PC-3 (cell line): ENCODE results near the gene PDPK1. TPM values are rescaled to one million over a fixed set of nuclear protein-coding genes. Genes with fewer than 3 reads are reported as not detected.

Experiments used
- ATAC-seq: fragments of 200-7000 bp; cut with Tn5 transposase; 2 replicates; pipeline ENCODE4 v1.9.1; 2020; ENCODE audit warnings: mild to moderate bottlenecking, moderate library complexity
- BruUV-seq: library from RNA; stranded (reverse); fragments of 400-500 nt; replicated peaks from 2 replicates; lab custom pipeline; 2021; lab: Mats Ljungman, UMichigan
- CTCF ChIA-PET: fragments of 300-600 bp; sonication (Branson Sonifier 250); formaldehyde crosslinking; loops from one replicate; lab custom pipeline; 2022; ENCODE audit warnings: antibody characterized with exemption; lab: Charles Lee
- POLR2A ChIA-PET: fragments of 300-600 bp; sonication (Branson Sonifier 250); formaldehyde crosslinking; loops from one replicate; lab custom pipeline; 2022; ENCODE audit warnings: antibody characterized with exemption; ENCODE audit not compliant: unreplicated experiment; lab: Charles Lee
- DNase-seq: peaks from one replicate; pipeline ENCODE4 v3.0.0-alpha.2; 2015
- H2AFZ ChIP-seq: fragments of 300-600 bp; sonication (generic); 2 replicates; pipeline ENCODE4 v1.6.0; 2016; ENCODE audit warnings: antibody characterized with exemption, low read length
- H3F3A ChIP-seq: fragments of 300-600 bp; sonication (generic); one replicate; pipeline ENCODE4 v1.6.0; 2017; ENCODE audit warnings: antibody characterized with exemption, low read length, control low read depth, mild to moderate bottlenecking; ENCODE audit not compliant: unreplicated experiment
- H3K27ac ChIP-seq: fragments of 300-600 bp; sonication (generic); 2 replicates; pipeline ENCODE4 v1.5.1; 2016; ENCODE audit warnings: mild to moderate bottlenecking, low read length
- H3K27me3 ChIP-seq: fragments of 300-600 bp; sonication (generic); 2 replicates; pipeline ENCODE4 v1.6.1; 2016; ENCODE audit warnings: low read length, mixed read lengths
- H3K36me3 ChIP-seq: fragments of 300-600 bp; sonication (generic); 2 replicates; pipeline ENCODE4 v1.6.1; 2016; ENCODE audit warnings: low read depth, mixed run types, low read length, mixed read lengths
- H3K4me1 ChIP-seq: fragments of 300-600 bp; sonication (generic); 2 replicates; pipeline ENCODE4 v1.5.1; 2016; ENCODE audit warnings: low read length; ENCODE audit not compliant: insufficient read depth
- H3K4me2 ChIP-seq: fragments of 300-600 bp; sonication (generic); 2 replicates; pipeline ENCODE4 v1.6.0; 2016; ENCODE audit warnings: low read length
- H3K4me3 ChIP-seq: fragments of 300-600 bp; sonication (generic); 2 replicates; pipeline ENCODE4 v1.5.1; 2016; ENCODE audit warnings: mild to moderate bottlenecking, low read length, mixed read lengths
- H3K79me2 ChIP-seq: fragments of 300-600 bp; sonication (generic); 2 replicates; pipeline ENCODE4 v1.6.1; 2017; ENCODE audit warnings: low read length, mixed read lengths
- H3K9ac ChIP-seq: fragments of 300-600 bp; sonication (generic); 2 replicates; pipeline ENCODE4 v1.6.0; 2016; ENCODE audit warnings: mild to moderate bottlenecking, low read length
- H3K9me2 ChIP-seq: fragments of 300-600 bp; sonication (generic); replicated peaks from 2 replicates; pipeline ENCODE4 v1.6.1; 2016; ENCODE audit warnings: mixed run types, low read length, mixed read lengths
- H3K9me3 ChIP-seq: fragments of 300-600 bp; sonication (generic); 2 replicates; pipeline ENCODE4 v1.6.1; 2016; ENCODE audit warnings: low read length, mixed read lengths
- H4K20me1 ChIP-seq: fragments of 300-600 bp; sonication (generic); 2 replicates; pipeline ENCODE4 v1.6.1; 2016; ENCODE audit warnings: low read length, mixed read lengths
- EZH2 ChIP-seq: fragments of 300-600 bp; sonication (generic); IDR thresholded peaks from one replicate; pipeline ENCODE4 v1.6.1; 2017; ENCODE audit warnings: antibody characterized with exemption, mild to moderate bottlenecking, low read length; ENCODE audit not compliant: unreplicated experiment
- EZH2phosphoT487 ChIP-seq: fragments of 300-600 bp; sonication (generic); IDR thresholded peaks from 2 replicates; pipeline ENCODE4 v1.6.1; 2018; ENCODE audit warnings: mild to moderate bottlenecking, antibody characterized with exemption, low read length, borderline replicate concordance
- intact Hi-C: fragments of 100-400 bp; cut with micrococcal nuclease; formaldehyde crosslinking; loops from 2 replicates; pipeline ENCODE4 v1.9.0; 2023
- total RNA-seq: library from RNA; depleted of rRNA; stranded (reverse); fragments of >200 nt; gene quantifications from 2 replicates; pipeline ENCODE4 v1.2.3, GENCODE V29; 2014
- TF ChIP-seq, protein P1 (sequence below): fragments of 300-600 bp; sonication (generic); conservative IDR thresholded peaks from 2 replicates; pipeline ENCODE4 v1.5.1; 2017; ENCODE audit warnings: antibody characterized with exemption, low read depth, mild to moderate bottlenecking, low read length

Gene PDPK1
- total RNA-seq, 1 experiment from 2014 or later: 13.7 TPM

DNA sequence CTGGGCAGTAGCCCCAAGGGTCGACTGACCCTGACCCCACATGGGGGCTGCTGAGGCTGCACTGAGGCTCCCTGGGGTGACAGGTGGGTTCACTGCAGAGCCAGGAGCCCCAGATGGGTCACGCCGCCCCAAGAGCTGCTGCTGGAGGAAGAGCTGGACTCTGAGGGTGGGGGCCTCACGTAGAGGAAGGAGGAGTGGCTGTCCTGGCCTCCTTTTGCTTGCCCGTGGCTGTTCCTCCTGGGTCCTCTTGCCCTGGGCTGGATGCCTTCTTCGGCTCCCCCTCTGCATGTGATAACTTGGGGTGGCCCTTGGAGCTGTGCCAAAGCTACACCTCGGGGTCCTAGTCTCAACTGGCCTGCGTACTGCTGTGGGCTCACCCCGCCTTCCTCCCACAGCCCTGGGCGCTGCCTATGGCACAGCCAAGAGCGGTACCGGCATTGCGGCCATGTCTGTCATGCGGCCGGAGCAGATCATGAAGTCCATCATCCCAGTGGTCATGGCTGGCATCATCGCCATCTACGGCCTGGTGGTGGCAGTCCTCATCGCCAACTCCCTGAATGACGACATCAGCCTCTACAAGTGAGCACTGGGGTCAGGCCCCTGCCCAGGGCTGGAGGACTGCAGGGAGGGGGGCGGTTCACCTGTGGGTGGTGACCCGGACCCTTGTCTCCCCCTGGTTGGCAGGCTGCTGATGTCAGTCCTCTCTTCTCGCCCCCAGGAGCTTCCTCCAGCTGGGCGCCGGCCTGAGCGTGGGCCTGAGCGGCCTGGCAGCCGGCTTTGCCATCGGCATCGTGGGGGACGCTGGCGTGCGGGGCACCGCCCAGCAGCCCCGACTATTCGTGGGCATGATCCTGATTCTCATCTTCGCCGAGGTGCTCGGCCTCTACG is 18.8 kb upstream of the PDPK1 start:
- Histone ChIP-seq H3K9me2 (no peaks in the 10 kb centered on the region), H3K4me2 (peak overlapping the region; percentile 13; the same call in 1 of the 2 replicates), H3K4me3 (no peak overlapping the region), H3K9ac (no peak overlapping the region), H3K9me3 (no peaks in the 10 kb centered on the region), H3F3A (no peaks in the 10 kb centered on the region), H3K36me3 (peaks cover 4% of the 10 kb centered on the region; the same call in 1 of the 2 replicates), H3K27me3 (no peaks in the 10 kb centered on the region), H3K4me1 (peaks cover 32% of the 10 kb centered on the region), H2AFZ (no peak overlapping the region), H4K20me1 (peaks cover 40% of the 10 kb centered on the region), H3K27ac (no peak overlapping the region), H3K79me2 (peaks cover 74% of the 10 kb centered on the region)
- intact Hi-C loops: no loop called here
- ChIA-PET POLR2A (interaction anchor here (0.6 kb wide), 1 partner anchor 14 kb away, joined by 4 read pairs; no protein-coding TSS in a partner anchor), CTCF (no interaction called here)
- no peak for ATAC-seq
- TF ChIP-seq EZH2phosphoT487 (no peak), EZH2 (no peak)
- TF ChIP-seq, protein P1, sequence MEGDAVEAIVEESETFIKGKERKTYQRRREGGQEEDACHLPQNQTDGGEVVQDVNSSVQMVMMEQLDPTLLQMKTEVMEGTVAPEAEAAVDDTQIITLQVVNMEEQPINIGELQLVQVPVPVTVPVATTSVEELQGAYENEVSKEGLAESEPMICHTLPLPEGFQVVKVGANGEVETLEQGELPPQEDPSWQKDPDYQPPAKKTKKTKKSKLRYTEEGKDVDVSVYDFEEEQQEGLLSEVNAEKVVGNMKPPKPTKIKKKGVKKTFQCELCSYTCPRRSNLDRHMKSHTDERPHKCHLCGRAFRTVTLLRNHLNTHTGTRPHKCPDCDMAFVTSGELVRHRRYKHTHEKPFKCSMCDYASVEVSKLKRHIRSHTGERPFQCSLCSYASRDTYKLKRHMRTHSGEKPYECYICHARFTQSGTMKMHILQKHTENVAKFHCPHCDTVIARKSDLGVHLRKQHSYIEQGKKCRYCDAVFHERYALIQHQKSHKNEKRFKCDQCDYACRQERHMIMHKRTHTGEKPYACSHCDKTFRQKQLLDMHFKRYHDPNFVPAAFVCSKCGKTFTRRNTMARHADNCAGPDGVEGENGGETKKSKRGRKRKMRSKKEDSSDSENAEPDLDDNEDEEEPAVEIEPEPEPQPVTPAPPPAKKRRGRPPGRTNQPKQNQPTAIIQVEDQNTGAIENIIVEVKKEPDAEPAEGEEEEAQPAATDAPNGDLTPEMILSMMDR: no peak
- DNase-seq: no peak
- no TSS peak for BruUV-seq

DNA sequence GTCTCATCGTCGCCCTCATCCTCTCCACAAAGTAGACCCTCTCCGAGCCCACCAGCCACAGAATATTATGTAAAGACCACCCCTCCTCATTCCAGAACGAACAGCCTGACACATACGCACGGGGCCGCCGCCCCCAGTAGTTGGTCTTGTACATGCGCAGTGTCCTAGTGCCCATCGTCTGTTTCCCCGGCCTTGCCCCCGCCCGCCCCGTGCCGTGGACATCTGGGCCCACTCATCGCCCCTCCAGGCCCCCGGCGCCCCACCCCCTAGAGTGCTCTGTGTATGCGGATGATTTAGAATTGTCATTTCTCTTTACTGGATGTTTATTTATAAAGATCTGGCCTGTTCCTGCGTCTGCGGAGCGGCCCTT is 18.1 kb upstream of the PDPK1 start:
- ChIA-PET CTCF (interaction anchor here (0.5 kb wide), 1 partner anchor 83 kb away, joined by 5 read pairs; no protein-coding TSS in a partner anchor), POLR2A (no interaction called here)
- no TSS peak for BruUV-seq
- ATAC-seq: no peak
- peaks cover 32% of the 10 kb centered on the region for H3K4me1 ChIP-seq
- H3K36me3 ChIP-seq: peaks cover 11% of the 10 kb centered on the region; the same call in 1 of the 2 replicates
- TF ChIP-seq EZH2phosphoT487: no peak
- TF ChIP-seq, protein P1: no peak
- no peak for TF ChIP-seq EZH2
- no peaks in the 10 kb centered on the region for H3K9me3 ChIP-seq
- no peaks in the 10 kb centered on the region for H3K27me3 ChIP-seq
- H3F3A ChIP-seq: no peaks in the 10 kb centered on the region
- no peak overlapping the region for H2AFZ ChIP-seq
- H3K79me2 ChIP-seq: peaks cover 69% of the 10 kb centered on the region
- no peak overlapping the region for H3K9ac ChIP-seq
- no peak overlapping the region for H3K4me3 ChIP-seq
- intact Hi-C loops: no loop called here
- H3K27ac ChIP-seq: no peak overlapping the region
- no peaks in the 10 kb centered on the region for H3K9me2 ChIP-seq
- no peak for DNase-seq
- peaks cover 38% of the 10 kb centered on the region for H4K20me1 ChIP-seq
- H3K4me2 ChIP-seq: peak overlapping the region; percentile 44; the same call in 1 of the 2 replicates
